B cell (primary cell): ENCODE data around the gene CCR5AS.

Experiments used
- CTCF ChIP-seq: fragments of 200-600 bp; IDR thresholded peaks from one replicate; pipeline ENCODE4 v1.8.0; 2022; ENCODE audit warnings: antibody characterized with exemption, mild to moderate bottlenecking
- EZH2 ChIP-seq: IDR thresholded peaks from 2 replicates; pipeline ENCODE4 v1.6.1; 2012; ENCODE audit warnings: borderline replicate concordance, low read depth, mild to moderate bottlenecking, moderate library complexity, low read length; ENCODE audit not compliant: insufficient read depth, poor library complexity, severe bottlenecking

GRCh38 chr3:46395766-46396530 lies 10.9 kb downstream of the CCR5AS start:
- no peak for TF ChIP-seq CTCF
- no peak for TF ChIP-seq EZH2
